Medulla oblongata (tissue), 1 donor: ENCODE data around the gene TMEM260.
A peak's percentile ranks its signal among the peaks of the same experiment; 100 is the strongest.

Experiments
- DNase-seq: peaks from one replicate; pipeline ENCODE4 v3.0.0-alpha.2; 2015; ENCODE audit errors: extremely low spot score

Gene TMEM260

GRCh38 chr14:56579345-56580220 is at the start of gene TMEM260:
TSS of gene TMEM260 (plus strand) at chr14:56579798. CDS start at chr14:56579915, 117 bp downstream.
- peak; percentile 92 for DNase-seq

GRCh38 chr14:56532546-56532945 is 47.1 kb upstream of the TMEM260 start:
- no peak for DNase-seq

- no peak for DNase-seq
Observed at GRCh38 chr14:56534656-56535055, 44.9 kb upstream of the TMEM260 start.

GRCh38 chr14:56539862-56540261 is 39.7 kb upstream of the TMEM260 start:
- no peak for DNase-seq

GRCh38 chr14:56543436-56543835 is 36.2 kb upstream of the TMEM260 start:
- no peak for DNase-seq

- no peak for DNase-seq
Observed at GRCh38 chr14:56549721-56550120, 29.9 kb upstream of the TMEM260 start.

- DNase-seq = no peak
Observed at GRCh38 chr14:56552615-56553014, 27.0 kb upstream of the TMEM260 start.

GRCh38 chr14:56554301-56554700 is 25.3 kb upstream of the TMEM260 start:
- DNase-seq = no peak

- DNase-seq = peak; percentile 16
Observed at GRCh38 chr14:56555921-56556570, 23.6 kb upstream of the TMEM260 start.

- DNase-seq = no peak
Observed at GRCh38 chr14:56559182-56559581, 20.4 kb upstream of the TMEM260 start.

GRCh38 chr14:56561606-56562005 is 18.0 kb upstream of the TMEM260 start:
- no peak for DNase-seq

- DNase-seq = no peak
Observed at GRCh38 chr14:56562883-56563282, 16.7 kb upstream of the TMEM260 start.

- no peak for DNase-seq
Observed at GRCh38 chr14:56569174-56569573, 10.4 kb upstream of the TMEM260 start.

- no peak for DNase-seq
Observed at GRCh38 chr14:56570295-56570694, 9.3 kb upstream of the TMEM260 start.

GRCh38 chr14:56580221-56580711 is 668 bp downstream of the TMEM260 start:
- no peak for DNase-seq

GRCh38 chr14:56581041-56581727 is 1.6 kb downstream of the TMEM260 start:
- no peak for DNase-seq

GRCh38 chr14:56585461-56586084 is 6.0 kb downstream of the TMEM260 start:
- DNase-seq = no peak

GRCh38 chr14:56587701-56588100 is 8.1 kb downstream of the TMEM260 start:
- peak; percentile 45 for DNase-seq

- no peak for DNase-seq
Observed at GRCh38 chr14:56590535-56590960, 10.9 kb downstream of the TMEM260 start.

GRCh38 chr14:56592746-56593544 is 13.3 kb downstream of the TMEM260 start:
- no peak for DNase-seq

- DNase-seq = no peak
Observed at GRCh38 chr14:56594428-56594827, 14.8 kb downstream of the TMEM260 start.
